ENCODE measurements around the gene VRK3. TPM values are rescaled to one million over a fixed set of nuclear protein-coding genes. Genes with fewer than 3 reads are reported as not detected.

Gene VRK3
- total RNA-seq, 1 experiment from 2014 or later = 33.4 TPM

- TF ChIP-seq EMX1 (CRISPR knock-in tag; IDR thresholded peaks at IDR 0.05) (no peak), ZBTB43 (CRISPR knock-in tag; IDR thresholded peaks at IDR 0.05) (no peak)
These were observed 17.2 kb downstream of the VRK3 start (continued) for GRCh38 chr19:50007947-50008346.

GRCh38 chr19:50007170-50007569, 18.0 kb downstream of the VRK3 start:
- H3K4me3 Mint-ChIP-seq = no peak overlapping the region
- peaks cover 10% of the 10 kb centered on the region for H3K36me3 Mint-ChIP-seq

GRCh38 chr19:50005428-50005827, 19.7 kb downstream of the VRK3 start:
- H3K36me3 Mint-ChIP-seq = peaks cover 12% of the 10 kb centered on the region
- ATAC-seq (no peak), DNase-seq (ENCODE audit: low spot score) (no peak)
- CTCF ChIA-PET = no interaction called here
- POLR2A ChIA-PET = no interaction called here
- no peak overlapping the region for H3K4me3 Mint-ChIP-seq
- TF ChIP-seq GRHL2 (CRISPR knock-in tag; IDR thresholded peaks at IDR 0.05; ENCODE audit: insufficient replicate concordance, severe bottlenecking) (no peak), IRF2 (CRISPR knock-in tag; IDR thresholded peaks at IDR 0.05; ENCODE audit: borderline replicate concordance, low read depth) (no peak), NFATC4 (CRISPR knock-in tag; IDR thresholded peaks at IDR 0.05) (no peak), MAX (CRISPR knock-in tag; IDR thresholded peaks at IDR 0.05) (no peak), CBFB (CRISPR knock-in tag; IDR thresholded peaks at IDR 0.05; ENCODE audit: low read depth) (no peak), ELF4 (CRISPR knock-in tag; IDR thresholded peaks at IDR 0.05; ENCODE audit: low read depth) (no peak), FOXJ3 (CRISPR knock-in tag; IDR thresholded peaks at IDR 0.05; ENCODE audit: borderline replicate concordance) (no peak), ESRRA (CRISPR knock-in tag; IDR thresholded peaks at IDR 0.05; ENCODE audit: borderline replicate concordance) (no peak), ZSCAN18 (CRISPR knock-in tag; IDR thresholded peaks at IDR 0.05) (no peak), PREB (CRISPR knock-in tag; IDR thresholded peaks at IDR 0.05; ENCODE audit: borderline replicate concordance) (no peak), GABPB1 (CRISPR knock-in tag; IDR thresholded peaks at IDR 0.05) (no peak), GTF2I (CRISPR knock-in tag; conservative IDR thresholded peaks at IDR 0.05) (no peak), SP1 (CRISPR knock-in tag; conservative IDR thresholded peaks at IDR 0.05) (no peak), NFE2L1 (CRISPR knock-in tag; IDR thresholded peaks at IDR 0.05) (no peak)
- H3K27me3 Mint-ChIP-seq (ENCODE audit: low read depth) = no peaks in the 10 kb centered on the region
- H3K9me3 Mint-ChIP-seq = no peaks in the 10 kb centered on the region
- no peaks in the 10 kb centered on the region for H3K4me1 Mint-ChIP-seq
- no peak overlapping the region for H3K27ac Mint-ChIP-seq

More at GRCh38 chr19:50007170-50007569, 18.0 kb downstream of the VRK3 start:
- no peaks in the 10 kb centered on the region for H3K4me1 Mint-ChIP-seq
- ATAC-seq (no peak), DNase-seq (ENCODE audit: low spot score) (no peak)
- POLR2A ChIA-PET = no interaction called here
- no peak overlapping the region for H3K27ac Mint-ChIP-seq
- no peaks in the 10 kb centered on the region for H3K9me3 Mint-ChIP-seq
- TF ChIP-seq TP53 (CRISPR knock-in tag; IDR thresholded peaks at IDR 0.05) (no peak), SOX15 (CRISPR knock-in tag; IDR thresholded peaks at IDR 0.05) (no peak), TEAD1 (CRISPR knock-in tag; IDR thresholded peaks at IDR 0.05) (no peak), FOXJ3 (CRISPR knock-in tag; IDR thresholded peaks at IDR 0.05; ENCODE audit: borderline replicate concordance) (no peak), CDX4 (CRISPR knock-in tag; IDR thresholded peaks at IDR 0.05; ENCODE audit: borderline replicate concordance) (no peak)
- CTCF ChIA-PET = no interaction called here
- H3K27me3 Mint-ChIP-seq (ENCODE audit: low read depth) = no peaks in the 10 kb centered on the region

Measured in WTC11 (cell line).